Endothelial cell of umbilical vein (primary cell): ENCODE data around the gene DLEC1. TPM values are rescaled to one million over a fixed set of nuclear protein-coding genes. Genes with fewer than 3 reads are reported as not detected.

ENCODE experiments used
- BruUV-seq: library from RNA; stranded (reverse); fragments of 400-500 nt; replicated peaks from 2 replicates; lab custom pipeline; 2021; lab: Mats Ljungman, UMichigan
- CTCF ChIA-PET: fragments of 300-600, 350-600 bp; sonication (Branson Sonifier 250); formaldehyde crosslinking; loops from one replicate; lab custom pipeline; 2021; ENCODE audit warnings: antibody characterized with exemption, inconsistent platforms; lab: Charles Lee
- POLR2A ChIA-PET: fragments of 300-600, 350-600 bp; sonication (Branson Sonifier 250); formaldehyde crosslinking; loops from one replicate; lab custom pipeline; 2021; ENCODE audit warnings: antibody characterized with exemption, inconsistent platforms; lab: Charles Lee
- DNase-seq: peaks from one replicate; pipeline ENCODE4 v3.0.0-alpha.2; 2011; ENCODE audit warnings: low read depth, low spot score
- FAIRE-seq: peaks from 2 replicates; lab custom pipeline; 2011; peaks lifted over from hg19 to GRCh38; lab: Jason Lieb, UNC
- H2AFZ ChIP-seq: 2 replicates; pipeline ENCODE4 v1.6.0; 2012; ENCODE audit warnings: low read depth, low read length, control low read depth, inconsistent platforms
- H3K27ac ChIP-seq: 2 replicates; pipeline ENCODE4 v1.5.1; 2011; ENCODE audit warnings: low read depth, mild to moderate bottlenecking, control low read depth, low read length, moderate library complexity; ENCODE audit not compliant: insufficient read depth
- H3K27me3 ChIP-seq, 2 experiments: 2 replicates each; pipeline versions ENCODE4 v1.6.0 to v1.6.1; 2011; ENCODE audit warnings: low read length in 2 of 2, mixed read lengths in 1 of 2; ENCODE audit not compliant: control insufficient read depth in 2 of 2, insufficient read depth in 2 of 2
- H3K36me3 ChIP-seq, 2 experiments: 2 replicates in 1 of 2; 3 replicates in 1 of 2; pipeline ENCODE4 v1.5.1; 2011; ENCODE audit warnings: low read length in 2 of 2, mild to moderate bottlenecking in 1 of 2, moderate library complexity in 1 of 2; ENCODE audit not compliant: control insufficient read depth in 2 of 2, insufficient read depth in 2 of 2; ENCODE audit errors: extremely low read depth in 1 of 2
- H3K4me1 ChIP-seq: 3 replicates; pipeline ENCODE4 v1.5.1; 2011; ENCODE audit warnings: mild to moderate bottlenecking, low read length; ENCODE audit not compliant: control insufficient read depth, insufficient read depth; ENCODE audit errors: extremely low read depth
- H3K4me2 ChIP-seq: 2 replicates; pipeline ENCODE4 v1.6.1; 2011; ENCODE audit warnings: low read length, control low read depth, mixed read lengths; ENCODE audit not compliant: insufficient read depth
- H3K4me3 ChIP-seq, 3 experiments: fragments of 200-600 bp in 1 of 3; sonication (generic), shearing (Covaris generic) in 1 of 3; replicated peaks in 1 of 3; 2 replicates each; pipeline ENCODE4 v1.5.1; 2011 to 2016; ENCODE audit warnings: control low read depth in 3 of 3, low read length in 3 of 3, mild to moderate bottlenecking in 2 of 3, inconsistent platforms in 1 of 3, low read depth in 1 of 3, moderate library complexity in 1 of 3; ENCODE audit not compliant: insufficient read depth in 1 of 3
- H3K79me2 ChIP-seq: 2 replicates; pipeline ENCODE4 v1.6.0; 2012; ENCODE audit warnings: low read length, inconsistent platforms; ENCODE audit not compliant: control insufficient read depth, insufficient read depth
- H3K9ac ChIP-seq: replicated peaks from 2 replicates; pipeline ENCODE3; 2011; ENCODE audit warnings: low read length, control low read depth; ENCODE audit not compliant: insufficient read depth; ENCODE audit errors: extremely low read depth
- H3K9me1 ChIP-seq: replicated peaks from 3 replicates; pipeline ENCODE4 v1.6.0; 2011; ENCODE audit warnings: mild to moderate bottlenecking, low read length; ENCODE audit not compliant: control insufficient read depth, insufficient read depth; ENCODE audit errors: extremely low read depth
- H3K9me3 ChIP-seq: replicated peaks from 2 replicates; pipeline ENCODE4 v1.5.1; 2012; ENCODE audit warnings: low read length, inconsistent platforms; ENCODE audit not compliant: control insufficient read depth, insufficient read depth
- H4K20me1 ChIP-seq: replicated peaks from 2 replicates; pipeline ENCODE3; 2011; ENCODE audit warnings: mild to moderate bottlenecking, low read length; ENCODE audit not compliant: control insufficient read depth, insufficient read depth; ENCODE audit errors: extremely low read depth
- EZH2 ChIP-seq: IDR thresholded peaks from 2 replicates; pipeline ENCODE4 v1.6.1; 2012; ENCODE audit warnings: borderline replicate concordance, low read depth, mild to moderate bottlenecking, moderate library complexity, low read length, inconsistent platforms; ENCODE audit not compliant: severe bottlenecking
- FOS ChIP-seq: IDR thresholded peaks from 2 replicates; pipeline ENCODE4 v1.6.1; 2011; ENCODE audit warnings: mild to moderate bottlenecking, low read length, moderate library complexity, borderline replicate concordance; ENCODE audit not compliant: insufficient read depth
- GATA2 ChIP-seq: IDR thresholded peaks from 2 replicates; pipeline ENCODE4 v1.7.0; 2011; ENCODE audit warnings: low read depth, mild to moderate bottlenecking, moderate library complexity, mixed read lengths, low read length; ENCODE audit not compliant: insufficient read length, insufficient read depth
- JUN ChIP-seq: IDR thresholded peaks from 2 replicates; pipeline ENCODE4 v1.6.1; 2011; ENCODE audit warnings: borderline replicate concordance, low read depth; ENCODE audit not compliant: insufficient read length, insufficient read depth
- MYC ChIP-seq: IDR thresholded peaks from one replicate; pipeline ENCODE4 v1.6.1; 2011; ENCODE audit warnings: mild to moderate bottlenecking, low read depth, low read length
- POLR2AphosphoS5 ChIP-seq: IDR thresholded peaks from 2 replicates; pipeline ENCODE4 v1.6.1; 2012; ENCODE audit warnings: low read depth, mild to moderate bottlenecking, control low read depth, low read length, moderate library complexity; ENCODE audit not compliant: insufficient read depth
- dilution Hi-C: fragments of 300-500 bp; cut with MboI; formaldehyde crosslinking; loops from one replicate; pipeline ENCODE4 v1.15.0; 2019; ENCODE audit warnings: low sequenced_read_pairs; ENCODE audit not compliant: extremely low pct_ligation_motif_present
- intact Hi-C: fragments of 100-400 bp; cut with micrococcal nuclease; formaldehyde crosslinking; loops from one replicate; pipeline ENCODE4 v1.10.0; 2022
- polyA plus RNA-seq, 4 experiments: library from polyadenylated mRNA; depleted of rRNA in 3 of 4; stranded (reverse) in 3 of 4; unstranded in 1 of 4; fragments of >200 nt; gene quantifications; 2 replicates each; pipeline versions ENCODE4 v1.2.1 to v1.2.3, GENCODE V29; 2011 to 2012; ENCODE audit warnings: missing spikeins in 1 of 4
- total RNA-seq: library from RNA; stranded (reverse); gene quantifications from 2 replicates; pipeline ENCODE4 v1.2.3, GENCODE V29; 2021
- TF ChIP-seq, protein P1 (sequence below), 2 donors: IDR thresholded peaks; 1 replicate in 1 of 2; 2 replicates in 1 of 2; pipeline ENCODE4 v1.5.1; 2011; ENCODE audit warnings: low read length in 2 of 2, mild to moderate bottlenecking in 2 of 2, moderate library complexity in 2 of 2, control low read depth in 1 of 2, inconsistent platforms in 1 of 2, low read depth in 1 of 2; ENCODE audit not compliant: insufficient read depth in 1 of 2; ENCODE audit errors: extremely low read depth in 1 of 2

Gene DLEC1
- total and polyA plus RNA-seq, 2 donors (not counting 3 experiments of a cell fraction or from before 2014, with no cell fraction given): not detected

DNA sequence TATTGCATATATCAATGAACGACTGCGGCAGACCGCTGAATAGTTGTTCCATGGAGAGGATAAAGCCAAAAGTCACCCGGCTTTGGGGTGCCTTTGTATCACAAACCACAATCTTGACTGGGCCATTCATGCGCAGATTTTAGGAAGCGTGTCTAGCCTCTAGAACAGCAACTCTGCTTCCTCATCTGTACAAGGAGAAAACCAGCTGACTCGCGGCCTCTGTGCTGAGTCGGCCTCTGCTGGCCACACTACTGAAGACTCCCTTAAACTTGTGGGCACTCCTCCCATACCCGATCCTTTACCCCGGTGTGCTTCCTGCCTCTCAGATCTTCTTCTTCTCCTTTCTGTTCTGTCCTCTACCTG lies 872 bp downstream of the DLEC1 start:
- intact Hi-C loops: no loop called here

DNA sequence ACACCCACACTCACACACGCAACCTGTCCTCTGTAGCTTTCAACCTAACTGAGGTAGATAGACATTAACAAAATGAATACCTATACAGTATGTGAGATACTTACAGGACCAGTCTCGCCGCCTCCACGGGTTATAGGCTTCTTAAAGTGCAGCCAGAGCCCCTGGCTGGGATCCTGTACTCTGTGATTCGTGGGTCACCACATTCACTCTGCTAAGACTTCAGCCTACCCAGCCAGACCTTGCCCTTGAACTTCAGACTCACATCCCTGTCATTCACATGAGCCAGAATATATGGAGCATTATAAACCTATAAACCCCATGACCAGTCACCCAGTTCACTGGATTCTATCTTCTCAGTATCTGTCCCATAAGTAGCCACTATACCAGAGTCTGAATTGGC lies 1.4 kb downstream of the DLEC1 start:
- Histone ChIP-seq H3K4me3 (no peak overlapping the region), H3K4me2 (no peak overlapping the region), H3K9me1 (no peaks in the 10 kb centered on the region), H3K36me3 (no peaks in the 10 kb centered on the region), H3K79me2 (no peaks in the 10 kb centered on the region), H3K4me1 (peaks cover 9% of the 10 kb centered on the region), H3K9me3 (no peaks in the 10 kb centered on the region), H3K27ac (no peak overlapping the region), H3K9ac (no peak overlapping the region), H2AFZ (no peak overlapping the region), H3K27me3 (peaks cover 10 to 13% of the 10 kb centered on the region in 2 experiments), H4K20me1 (no peaks in the 10 kb centered on the region)
- intact Hi-C loops (no loop called here), dilution Hi-C loops (no loop called here)
- FAIRE-seq (no peak), DNase-seq (no peak)
- TF ChIP-seq POLR2AphosphoS5 (no peak), GATA2 (no peak), JUN (no peak), EZH2 (no peak), MYC (no peak), FOS (no peak)
- TF ChIP-seq, protein P1, sequence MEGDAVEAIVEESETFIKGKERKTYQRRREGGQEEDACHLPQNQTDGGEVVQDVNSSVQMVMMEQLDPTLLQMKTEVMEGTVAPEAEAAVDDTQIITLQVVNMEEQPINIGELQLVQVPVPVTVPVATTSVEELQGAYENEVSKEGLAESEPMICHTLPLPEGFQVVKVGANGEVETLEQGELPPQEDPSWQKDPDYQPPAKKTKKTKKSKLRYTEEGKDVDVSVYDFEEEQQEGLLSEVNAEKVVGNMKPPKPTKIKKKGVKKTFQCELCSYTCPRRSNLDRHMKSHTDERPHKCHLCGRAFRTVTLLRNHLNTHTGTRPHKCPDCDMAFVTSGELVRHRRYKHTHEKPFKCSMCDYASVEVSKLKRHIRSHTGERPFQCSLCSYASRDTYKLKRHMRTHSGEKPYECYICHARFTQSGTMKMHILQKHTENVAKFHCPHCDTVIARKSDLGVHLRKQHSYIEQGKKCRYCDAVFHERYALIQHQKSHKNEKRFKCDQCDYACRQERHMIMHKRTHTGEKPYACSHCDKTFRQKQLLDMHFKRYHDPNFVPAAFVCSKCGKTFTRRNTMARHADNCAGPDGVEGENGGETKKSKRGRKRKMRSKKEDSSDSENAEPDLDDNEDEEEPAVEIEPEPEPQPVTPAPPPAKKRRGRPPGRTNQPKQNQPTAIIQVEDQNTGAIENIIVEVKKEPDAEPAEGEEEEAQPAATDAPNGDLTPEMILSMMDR (IDR thresholded peaks at IDR 0.05; ENCODE audit: extremely low read depth in 1 of 2, insufficient read depth in 1 of 2, low read depth in 1 of 2, low read length in 2 of 2): no peak
- no TSS peak for BruUV-seq
- CTCF ChIA-PET: interaction anchor here (1.5 kb wide), 1 partner anchor 258 kb away, joined by 6 read pairs; no protein-coding TSS in a partner anchor
- POLR2A ChIA-PET: interaction anchor here (0.6 kb wide), 1 partner anchor 40 kb away, joined by 6 read pairs; no protein-coding TSS in a partner anchor

More for the DNA sequence above, 872 bp downstream of the DLEC1 start:
- Histone ChIP-seq H3K4me3 (no peak overlapping the region), H3K36me3 (no peaks in the 10 kb centered on the region), H3K9me3 (no peaks in the 10 kb centered on the region), H3K4me1 (peaks cover 9% of the 10 kb centered on the region), H3K4me2 (peak overlapping the region; percentile 55), H3K79me2 (no peaks in the 10 kb centered on the region), H3K27ac (no peak overlapping the region), H3K9me1 (no peaks in the 10 kb centered on the region), H3K27me3 (peaks cover 10 to 11% of the 10 kb centered on the region in 2 experiments), H3K9ac (no peak overlapping the region), H4K20me1 (no peaks in the 10 kb centered on the region), H2AFZ (no peak overlapping the region)
- BruUV-seq: no TSS peak
- CTCF ChIA-PET: interaction anchor here (1.5 kb wide), 1 partner anchor 258 kb away, joined by 6 read pairs; no protein-coding TSS in a partner anchor
- POLR2A ChIA-PET: no interaction called here
- dilution Hi-C loops: no loop called here
- TF ChIP-seq EZH2 (no peak), GATA2 (no peak)
- no peak for DNase-seq
- FAIRE-seq: no peak
